ENCODE data around the gene TNK1.

The TNK1 gene

DNA sequence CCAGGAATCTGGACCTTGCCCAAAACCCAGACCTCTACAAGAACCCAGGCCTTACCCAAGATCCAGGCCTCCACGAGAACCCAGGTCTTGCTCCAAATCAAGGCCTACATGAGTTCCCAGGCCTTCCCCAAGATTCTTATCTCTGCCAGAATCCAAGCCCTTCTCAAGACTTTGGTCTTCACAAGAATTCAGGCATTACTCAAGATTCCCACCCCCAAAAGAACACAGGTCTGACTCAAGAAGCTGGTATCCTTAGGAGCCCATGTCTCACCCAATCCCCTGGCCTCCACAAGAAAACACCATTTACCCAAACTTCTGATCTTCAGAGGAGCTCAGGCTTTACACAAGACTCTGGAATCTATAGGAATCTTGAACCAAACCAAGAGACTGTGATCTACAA lies 50.3 kb downstream of the TNK1 start:
- DNase-seq (ENCODE audit: low read depth in 1 of 2, low spot score in 1 of 2) = no peak

DNA sequence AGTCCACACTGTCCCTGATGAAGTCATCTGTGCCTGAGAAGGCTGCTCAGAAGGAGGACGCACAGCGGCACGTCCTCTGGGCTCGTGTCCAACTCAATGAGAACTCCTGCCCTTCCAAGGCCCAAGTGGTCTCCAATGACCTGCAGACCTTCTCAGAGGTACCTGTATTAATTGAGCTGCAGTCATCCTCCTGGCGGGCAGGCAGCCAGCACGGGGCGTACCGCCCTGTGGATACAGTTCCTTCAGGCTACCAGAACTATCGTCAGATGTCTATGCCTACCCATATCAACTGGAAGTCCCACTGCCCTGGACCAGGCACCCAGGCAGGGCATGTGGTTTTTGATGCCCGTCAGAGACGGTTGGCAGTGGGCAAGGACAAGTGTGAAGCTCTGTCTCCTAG lies 51.4 kb downstream of the TNK1 start:
- no peak for DNase-seq (ENCODE audit: low read depth in 1 of 2, low spot score in 1 of 2)

DNA sequence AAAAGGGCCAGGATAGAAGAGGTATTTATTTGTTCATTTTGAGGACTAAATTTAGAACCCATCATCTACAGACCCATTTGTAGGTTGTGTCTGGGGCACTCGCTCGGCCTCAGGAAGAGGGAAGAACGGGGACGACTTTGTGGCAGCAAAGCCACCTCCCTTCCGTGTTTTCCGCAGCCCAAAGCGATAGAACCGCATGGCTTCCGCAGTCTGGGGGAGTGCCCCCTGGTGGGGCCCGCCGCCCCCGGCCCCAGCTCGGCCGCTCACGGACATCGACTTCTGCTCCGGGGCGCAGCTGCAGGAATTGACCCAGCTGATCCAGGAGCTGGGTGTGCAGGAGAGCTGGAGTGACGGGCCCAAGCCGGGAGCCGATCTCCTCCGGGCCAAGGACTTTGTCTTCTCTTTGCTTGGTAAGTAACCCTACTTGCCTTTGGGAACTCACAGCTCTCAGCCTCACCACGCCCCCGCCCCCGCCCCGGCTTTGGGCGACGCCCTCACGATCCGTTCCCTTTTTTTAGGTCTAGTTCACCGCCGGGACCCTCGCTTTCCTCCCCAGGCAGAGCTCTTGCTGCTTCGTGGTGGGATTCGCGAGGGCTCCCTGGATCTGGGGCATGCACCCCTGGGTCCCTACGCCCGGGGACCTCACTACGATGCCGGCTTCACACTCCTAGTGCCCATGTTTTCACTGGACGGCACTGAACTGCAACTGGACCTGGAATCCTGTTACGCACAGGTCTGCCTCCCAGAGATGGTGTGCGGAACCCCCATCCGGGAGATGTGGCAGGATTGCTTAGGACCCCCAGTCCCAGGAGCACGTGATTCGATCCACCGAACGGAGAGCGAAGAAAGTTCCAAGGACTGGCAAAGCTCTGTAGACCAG lies 55.0 kb downstream of the TNK1 start:
- peak; percentile 39 to 40 for DNase-seq (ENCODE audit: low read depth in 1 of 2, low spot score in 1 of 2)

DNA sequence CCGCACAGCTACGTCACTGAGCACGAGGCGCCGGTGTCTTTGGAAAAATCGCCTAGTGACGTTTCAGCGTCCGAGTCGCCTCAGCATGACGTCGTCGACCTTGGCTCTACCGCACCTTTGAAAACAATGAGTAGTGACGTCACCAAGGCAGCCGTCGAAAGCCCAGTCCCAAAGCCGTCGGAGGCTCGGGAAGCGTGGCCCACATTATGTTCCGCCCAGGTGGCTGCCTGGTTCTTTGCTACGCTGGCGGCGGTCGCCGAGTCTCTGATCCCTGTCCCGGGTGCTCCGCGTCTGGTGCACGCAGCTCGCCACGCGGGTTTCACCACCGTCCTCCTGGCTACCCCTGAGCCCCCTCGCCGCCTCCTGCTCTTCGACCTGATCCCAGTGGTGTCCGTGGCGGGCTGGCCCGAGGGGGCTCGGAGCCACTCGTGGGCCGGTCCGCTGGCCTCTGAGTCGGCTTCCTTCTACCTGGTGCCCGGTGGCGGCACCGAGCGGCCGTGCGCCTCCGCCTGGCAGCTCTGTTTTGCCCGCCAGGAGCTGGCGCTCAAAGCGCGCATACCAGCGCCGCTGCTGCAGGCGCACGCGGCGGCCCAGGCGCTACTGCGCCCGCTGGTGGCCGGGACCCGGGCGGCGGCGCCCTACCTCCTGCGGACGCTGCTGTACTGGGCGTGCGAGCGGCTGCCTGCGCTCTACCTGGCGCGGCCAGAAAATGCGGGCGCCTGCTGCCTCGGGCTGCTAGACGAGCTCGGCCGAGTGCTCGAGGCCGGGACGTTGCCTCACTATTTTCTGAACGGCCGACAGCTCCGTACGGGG lies 55.9 kb downstream of the TNK1 start:
- peak; percentile 65 to 67 for DNase-seq (ENCODE audit: low read depth in 1 of 2, low spot score in 1 of 2)

DNA sequence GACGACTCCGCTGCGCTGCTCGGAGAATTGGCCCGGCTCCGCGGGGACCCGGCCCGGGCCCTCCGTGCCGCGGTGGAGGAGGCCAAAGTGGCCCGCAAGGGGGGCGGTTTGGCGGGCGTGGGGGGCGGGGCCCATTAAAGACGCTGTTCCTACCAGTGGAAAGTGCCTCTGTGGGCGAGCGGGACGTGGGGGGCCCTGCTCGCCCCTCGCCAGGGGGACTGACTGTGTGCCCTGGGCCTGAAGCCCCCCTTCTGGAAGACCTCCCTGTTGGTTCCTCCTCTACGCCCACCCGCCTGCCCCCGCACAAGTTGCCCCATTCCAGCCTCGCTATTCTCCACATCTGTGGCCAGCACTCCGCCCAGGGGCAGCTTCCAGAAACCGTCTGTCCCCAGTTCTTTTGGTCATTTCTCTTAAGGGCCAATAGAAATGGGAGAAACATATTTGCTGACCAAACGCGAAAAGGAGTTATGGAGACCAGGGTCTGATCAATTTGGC lies 56.5 kb downstream of the TNK1 start:
- DNase-seq (ENCODE audit: low read depth in 1 of 2, low spot score in 1 of 2) = no peak

DNA sequence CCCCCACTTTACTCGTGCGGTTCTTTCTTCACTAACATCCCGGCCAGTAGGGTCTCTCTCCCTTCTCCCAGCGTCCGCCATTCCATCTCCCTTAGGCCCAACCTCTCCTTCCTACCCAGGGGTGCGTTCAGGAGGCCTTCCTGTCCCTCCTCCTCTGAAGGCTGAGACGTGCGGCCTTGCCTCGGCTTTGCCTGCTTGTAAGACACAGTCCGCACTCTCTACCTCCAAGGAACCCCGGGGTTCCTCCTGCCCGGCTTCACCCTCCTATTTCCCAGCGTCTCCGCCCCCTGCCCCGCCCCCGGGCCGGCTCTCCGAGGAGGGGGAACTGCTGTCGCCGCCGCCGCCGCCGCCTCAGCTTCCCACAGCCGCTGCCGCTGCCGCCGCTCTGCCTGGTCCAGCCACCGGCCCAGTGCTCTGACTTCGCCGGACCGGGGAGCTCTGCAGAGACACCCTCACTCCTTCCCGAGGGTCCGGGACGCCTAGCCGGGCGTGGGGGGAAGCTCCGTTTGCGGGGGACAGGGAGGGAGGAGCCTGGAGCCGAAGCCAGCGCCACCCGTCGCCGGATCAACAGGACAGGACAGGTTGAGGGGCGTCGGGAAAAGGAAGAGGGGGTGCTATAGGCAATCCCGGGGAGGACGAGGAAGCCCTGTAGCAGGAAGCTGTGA lies 57.2 kb downstream of the TNK1 start:
- DNase-seq (ENCODE audit: low read depth in 1 of 2, low spot score in 1 of 2) = peak; percentile 18 to 37

DNA sequence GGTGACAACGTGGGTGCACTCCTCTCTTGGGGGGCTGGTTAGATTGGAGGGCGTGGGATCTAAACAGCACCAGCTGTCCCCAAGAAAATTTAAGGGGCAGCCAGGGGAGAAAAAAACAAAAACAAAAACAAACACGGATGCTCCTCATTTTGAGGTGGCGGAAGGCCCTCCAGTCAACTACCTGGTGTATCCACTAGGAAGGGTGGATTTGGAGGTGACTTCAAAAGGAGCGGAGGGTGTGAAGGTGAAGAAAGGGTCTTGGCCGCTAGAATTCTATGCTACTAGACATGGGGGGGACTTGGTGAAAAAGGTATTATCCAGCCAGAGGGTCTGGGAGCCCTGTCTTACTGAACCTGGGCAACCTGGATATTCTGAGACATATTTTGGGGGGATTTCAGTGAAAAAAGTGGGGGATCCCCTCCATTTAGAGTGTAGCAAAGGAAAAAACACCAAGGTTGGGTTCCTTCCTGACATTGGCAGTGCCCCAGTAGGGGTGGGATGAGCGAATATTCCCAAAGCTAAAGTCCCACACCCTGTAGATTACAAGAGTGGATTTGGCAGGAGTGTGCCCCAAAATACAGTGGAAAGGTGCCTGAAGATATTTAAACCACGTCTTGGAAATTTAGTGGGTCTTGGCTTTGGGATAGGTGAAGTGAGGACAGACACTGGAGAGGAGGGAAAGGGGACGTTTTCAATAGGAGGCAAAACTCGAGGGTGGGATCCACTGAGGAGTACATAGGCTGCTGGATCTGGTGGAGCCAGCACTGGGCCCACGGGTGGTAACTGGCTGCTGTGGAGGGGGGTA lies 58.0 kb downstream of the TNK1 start:
- DNase-seq (ENCODE audit: low read depth in 1 of 2, low spot score in 1 of 2) = no peak

Data from activated CD4-positive, alpha-beta T cell treated with anti-CD3 and anti-CD28 coated beads, Interleukin-2, amount 50 U/mL, for 24 hours (primary cell).